ENCODE measurements around the gene SAA4.
"Not testable (repeated sequence)": the region's sequence is repeated elsewhere in the genome, so short reads cannot be mapped to it uniquely, and the experiment has no call there.

Gene SAA4, protein sequence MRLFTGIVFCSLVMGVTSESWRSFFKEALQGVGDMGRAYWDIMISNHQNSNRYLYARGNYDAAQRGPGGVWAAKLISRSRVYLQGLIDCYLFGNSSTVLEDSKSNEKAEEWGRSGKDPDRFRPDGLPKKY

DNA sequence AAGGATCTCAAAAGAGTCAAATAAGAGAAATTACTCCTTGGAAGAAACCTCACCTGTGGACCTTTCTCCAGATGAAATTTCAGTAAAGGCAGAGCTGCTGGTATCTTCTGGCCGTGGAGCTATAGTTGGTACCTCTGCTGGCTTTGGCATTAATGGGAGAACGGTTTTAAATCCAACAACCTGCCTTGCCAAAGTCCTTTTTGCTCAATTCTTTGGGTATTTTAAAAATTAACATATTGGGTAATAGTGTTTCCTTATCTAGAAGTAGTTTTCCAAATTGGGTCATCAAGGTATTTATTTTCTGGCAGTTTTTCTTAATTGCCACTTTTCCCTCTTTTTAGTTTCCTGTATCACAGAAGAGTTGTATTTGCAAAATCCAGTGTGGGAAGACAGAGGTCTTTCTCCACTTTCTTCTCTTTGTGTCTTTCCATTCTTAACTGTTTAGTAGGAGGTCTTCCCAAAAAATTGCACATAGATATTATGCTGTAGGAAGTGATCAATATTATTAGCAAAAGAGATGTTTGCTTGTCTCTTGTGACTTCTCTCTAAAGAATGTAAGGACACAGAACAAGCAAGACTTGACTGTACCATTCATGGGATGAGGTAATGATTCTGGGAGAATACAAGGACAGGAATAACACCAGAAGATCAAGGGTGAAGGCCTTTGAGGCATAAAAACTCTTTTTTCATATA, at the start of gene SAA4:
TSS of gene SAA4 (minus strand) at position 139 of the 693 bp plus-strand sequence. CDS start 876 bp downstream, outside the sequence.
- DNase-seq (ENCODE audit: low spot score) = no peak

DNA sequence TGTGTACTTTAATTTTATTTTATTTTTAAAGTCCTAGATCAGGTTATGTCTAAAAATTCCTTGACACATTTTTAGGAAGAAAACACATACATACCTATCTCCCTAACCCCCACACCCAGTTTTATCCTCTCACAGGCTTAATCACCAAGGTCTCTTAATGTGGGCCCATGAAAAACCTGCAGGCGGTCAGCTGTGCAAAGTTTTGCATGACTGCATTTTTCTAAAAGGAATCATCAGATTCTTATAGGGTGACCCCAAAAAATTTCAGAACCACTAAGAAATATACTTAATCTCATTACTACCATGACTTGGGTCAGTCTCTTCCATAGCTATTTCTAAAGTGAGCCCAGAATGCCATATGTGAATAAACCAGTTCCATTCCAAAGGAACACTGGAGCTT, 49.2 kb upstream of the SAA4 start:
- DNase-seq (ENCODE audit: low spot score) = no peak

- no peak for DNase-seq (ENCODE audit: low spot score)
These were observed 46.0 kb upstream of the SAA4 start for GRCh38 chr11:18282626-18283025.

DNA sequence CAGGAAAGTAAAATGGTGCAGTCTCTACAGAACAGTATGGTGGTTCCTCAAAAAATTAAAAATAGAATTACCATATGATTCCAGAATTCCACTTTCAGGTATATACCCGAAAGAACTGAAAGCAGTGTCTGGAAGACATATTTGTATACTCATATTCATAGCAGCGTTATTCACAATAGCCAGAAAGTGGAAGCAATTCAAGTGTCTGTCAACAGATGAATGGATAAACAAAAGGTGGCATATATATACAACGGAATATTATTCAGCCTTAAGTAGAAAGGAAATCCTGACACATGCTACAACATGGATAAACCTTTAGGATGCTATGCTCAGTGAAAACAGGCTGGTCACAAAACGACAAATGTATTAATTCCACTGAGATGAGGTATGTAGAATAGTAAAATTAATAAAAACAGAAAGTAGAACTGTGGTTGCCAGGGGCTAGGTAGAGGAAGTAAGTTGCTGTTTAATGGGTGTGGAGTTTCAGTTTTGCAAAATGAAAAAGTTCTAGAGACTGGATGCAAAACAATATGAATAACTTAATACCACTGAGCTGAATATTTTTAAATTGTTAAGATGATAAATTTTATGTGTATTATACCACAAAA, 43.9 kb upstream of the SAA4 start:
- no peak for DNase-seq (ENCODE audit: low spot score)

DNA sequence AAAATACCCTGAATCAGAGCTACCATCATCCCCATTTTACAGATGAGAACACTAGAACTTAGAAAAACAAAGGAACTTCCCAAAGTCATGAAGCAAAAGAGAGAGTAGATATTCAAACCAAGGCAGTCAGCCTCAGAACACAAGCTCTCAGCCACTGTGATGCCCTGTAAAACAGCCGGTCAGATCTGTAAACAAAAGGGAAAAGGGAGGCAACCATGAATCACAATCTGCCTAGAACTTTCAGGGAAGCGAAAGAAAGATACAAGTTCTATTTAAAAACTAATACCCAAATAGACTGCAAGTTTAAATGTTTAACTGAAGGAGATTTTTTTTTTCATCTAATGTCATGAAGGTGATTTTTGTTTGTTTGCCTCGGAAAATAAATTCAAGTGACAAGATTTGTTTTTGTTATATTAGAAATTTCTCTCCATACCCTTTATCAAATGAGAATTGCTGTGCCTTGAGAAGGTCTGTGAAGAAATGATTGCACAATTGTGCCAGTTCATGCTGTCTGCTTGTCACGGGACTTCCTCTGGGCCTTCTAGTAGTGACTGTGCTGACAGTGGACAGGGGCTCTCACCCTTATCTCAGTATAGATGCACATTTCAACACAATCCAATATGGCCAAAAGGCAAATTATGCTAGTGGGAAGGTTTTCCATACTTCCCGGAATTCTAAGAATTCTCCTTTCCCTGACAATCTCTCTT, 41.1 kb upstream of the SAA4 start:
- no peak for DNase-seq (ENCODE audit: low spot score)

DNA sequence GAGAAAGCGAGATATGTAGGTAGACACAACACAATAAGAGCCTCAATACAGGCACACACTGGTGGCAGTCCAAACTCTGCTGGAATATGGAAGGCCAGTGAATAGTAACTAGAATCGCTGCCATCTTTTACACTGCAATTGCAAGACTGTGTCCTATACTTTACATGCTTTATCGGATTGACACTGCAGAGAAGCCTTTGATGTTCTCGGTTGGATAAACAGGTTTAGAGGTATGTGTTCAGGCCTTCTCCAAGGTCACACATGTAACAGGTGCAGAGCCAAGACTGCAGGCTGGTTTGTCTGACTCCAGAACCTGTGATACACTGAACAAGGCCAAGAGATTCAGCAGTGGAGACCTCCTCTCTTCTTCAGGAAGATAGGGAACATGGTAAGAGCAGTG, 34.6 kb upstream of the SAA4 start:
- DNase-seq (ENCODE audit: low spot score) = no peak

GRCh38 chr11:18270102-18270501, 33.5 kb upstream of the SAA4 start:
- DNase-seq (ENCODE audit: low spot score) = no peak

GRCh38 chr11:18269252-18269651, 32.6 kb upstream of the SAA4 start:
- DNase-seq (ENCODE audit: low spot score) = not testable (repeated sequence)

DNA sequence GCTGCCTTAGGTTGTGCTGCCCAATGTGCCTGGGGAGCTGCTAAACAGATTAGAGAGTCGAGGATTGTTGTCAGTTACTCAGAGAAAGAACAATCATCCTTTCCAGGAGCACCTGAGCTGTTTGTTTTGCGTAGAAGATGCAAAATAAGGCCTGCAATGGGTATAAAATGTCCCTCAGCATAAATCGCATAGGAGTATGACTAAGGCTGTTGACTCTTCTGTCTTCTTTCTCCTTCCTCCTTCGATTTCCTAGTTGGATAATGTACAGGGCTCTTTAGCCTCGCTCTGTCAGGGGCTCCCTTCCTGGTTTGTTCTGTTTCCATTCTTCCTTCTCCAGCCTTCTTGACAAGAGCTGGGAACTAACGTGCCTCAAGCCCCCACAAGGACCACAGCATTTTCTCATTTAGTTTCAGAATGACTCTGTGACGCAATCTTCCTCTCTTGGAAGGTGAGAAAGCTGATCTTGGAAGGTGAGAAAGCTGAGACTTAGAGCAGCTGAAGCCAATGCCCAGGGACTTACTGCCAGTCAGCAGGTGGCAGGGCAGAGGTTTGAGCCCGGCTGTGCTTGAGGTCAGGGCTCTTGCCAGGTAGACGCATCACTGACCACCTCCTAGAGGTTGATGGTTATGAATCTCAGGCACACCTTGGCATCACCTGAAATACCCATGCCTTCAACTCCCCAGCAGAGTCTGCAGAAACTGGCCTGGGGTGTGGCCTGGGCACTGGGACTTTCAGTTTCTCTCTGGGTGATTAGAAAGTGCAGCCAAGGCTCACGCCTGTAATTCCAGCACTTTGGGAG, 30.9 kb upstream of the SAA4 start:
- DNase-seq (ENCODE audit: low spot score) = not testable (repeated sequence)

GRCh38 chr11:18265949-18266348, 29.3 kb upstream of the SAA4 start, which contains the start of gene SAA1:
TSS of gene SAA1 (plus strand) at chr11:18266264. CDS start at chr11:18266888, 624 bp downstream.
- DNase-seq (ENCODE audit: low spot score) = no peak

GRCh38 chr11:18264677-18265555, 28.3 kb upstream of the SAA4 start:
- DNase-seq (ENCODE audit: low spot score) = no peak

DNA sequence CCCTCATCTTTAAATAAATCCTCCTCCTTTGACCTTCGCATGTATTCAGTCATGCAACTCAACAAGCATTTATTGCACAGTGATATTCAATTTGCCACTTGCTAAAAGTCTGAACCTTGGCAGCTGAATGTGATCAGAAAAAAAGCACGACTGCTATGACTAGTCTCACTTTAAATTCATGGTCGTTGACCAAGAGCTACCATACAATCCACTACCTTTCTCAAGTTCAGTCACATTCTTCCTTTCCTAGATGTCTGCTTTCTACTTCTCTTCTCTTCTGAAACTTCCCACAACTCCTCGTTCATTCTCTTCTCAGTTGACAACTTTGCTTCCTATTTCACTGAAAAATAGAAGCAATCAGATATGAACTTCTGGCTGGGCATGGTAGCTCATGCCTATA, 27.4 kb upstream of the SAA4 start:
- DNase-seq (ENCODE audit: low spot score) = no peak

GRCh38 chr11:18262681-18263350, 26.2 kb upstream of the SAA4 start:
- DNase-seq (ENCODE audit: low spot score) = peak; percentile 5

GRCh38 chr11:18261721-18262120, 25.1 kb upstream of the SAA4 start:
- DNase-seq (ENCODE audit: low spot score) = no peak

GRCh38 chr11:18259259-18259658, 22.7 kb upstream of the SAA4 start:
- DNase-seq (ENCODE audit: low spot score) = no peak

GRCh38 chr11:18254781-18255361, 18.3 kb upstream of the SAA4 start:
- no peak for DNase-seq (ENCODE audit: low spot score)

DNA sequence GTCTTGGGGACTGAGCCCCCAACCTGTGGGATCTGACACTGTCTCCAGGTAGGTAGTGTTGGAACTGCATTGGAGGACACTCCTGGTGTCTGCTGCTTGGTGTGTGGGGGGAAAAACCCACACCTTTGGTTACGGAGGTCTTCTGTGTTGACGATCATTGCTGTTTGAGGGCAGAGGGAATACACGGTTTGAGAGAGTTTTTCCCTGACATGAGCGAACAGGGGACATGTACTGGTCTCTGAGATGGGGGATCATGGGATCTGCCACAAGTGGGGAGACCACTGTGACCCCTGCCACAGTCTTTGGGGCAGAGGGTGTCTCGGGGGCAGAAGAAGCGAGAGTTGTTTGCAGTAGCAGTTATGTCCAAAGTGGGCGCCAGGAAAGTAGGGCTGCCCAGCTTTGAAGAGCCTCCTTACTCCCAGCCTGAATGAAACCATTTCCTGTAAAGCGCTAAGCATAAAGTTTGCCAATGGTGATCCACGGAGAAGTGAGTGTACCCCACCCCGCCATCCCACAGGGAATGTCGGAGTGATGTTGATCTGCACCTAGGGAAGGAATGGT, 17.3 kb upstream of the SAA4 start:
- DNase-seq (ENCODE audit: low spot score) = no peak

- DNase-seq (ENCODE audit: low spot score) = no peak
These were observed 16.6 kb upstream of the SAA4 start for GRCh38 chr11:18253233-18253632.

DNA sequence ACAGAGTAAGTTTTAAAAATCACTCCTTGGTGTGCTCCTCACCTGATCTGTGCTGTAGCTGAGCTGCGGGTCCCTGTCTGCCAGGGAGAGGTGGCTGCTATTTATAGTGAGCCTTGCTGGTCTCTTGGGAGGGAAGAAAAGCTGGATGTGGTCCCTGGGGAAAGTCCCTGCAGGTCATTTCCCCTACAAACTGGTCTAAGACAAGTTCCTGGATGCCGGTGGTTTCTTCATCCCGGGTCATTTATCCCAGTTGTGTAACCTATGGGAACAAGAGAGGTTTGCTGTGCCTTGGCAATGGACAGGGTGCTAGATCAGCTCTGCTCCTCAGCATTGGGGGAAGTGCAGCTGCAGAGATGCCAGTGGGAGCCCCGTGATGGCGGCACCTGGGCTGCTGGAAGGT, 12.0 kb upstream of the SAA4 start, which contains the start of gene SAA2:
TSS of gene SAA2 (minus strand) at position 108 of the 400 bp plus-strand sequence. CDS start 657 bp downstream, outside the sequence.
- DNase-seq (ENCODE audit: low spot score) = no peak

DNA sequence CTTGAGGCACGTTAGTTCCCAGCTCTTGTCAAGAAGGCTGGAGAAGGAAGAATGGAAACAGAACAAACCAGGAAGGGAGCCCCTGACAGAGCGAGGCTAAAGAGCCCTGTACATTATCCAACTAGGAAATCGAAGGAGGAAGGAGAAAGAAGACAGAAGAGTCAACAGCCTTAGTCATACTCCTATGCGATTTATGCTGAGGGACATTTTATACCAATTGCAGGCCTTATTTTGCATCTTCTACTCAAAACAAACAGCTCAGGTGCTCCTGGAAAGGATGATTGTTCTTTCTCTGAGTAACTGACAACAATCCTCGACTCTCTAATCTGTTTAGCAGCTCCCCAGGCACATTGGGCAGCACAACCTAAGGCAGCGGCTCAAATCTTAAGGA, 10.6 kb upstream of the SAA4 start:
- DNase-seq (ENCODE audit: low spot score) = not testable (repeated sequence)

All from cerebellar cortex (tissue), 1 donor.